Esophagus squamous epithelium (tissue), 5 donors: Measurements from ENCODE around the gene SYNDIG1L. TPM values are rescaled to one million over a fixed set of nuclear protein-coding genes. Genes with fewer than 3 reads are reported as not detected.
"Not testable (repeated sequence)": the region's sequence is repeated elsewhere in the genome, so short reads cannot be mapped to it uniquely, and the experiment has no call there.

Source experiments
- DNase-seq: peaks from one replicate; lab custom pipeline; 2025; lab: John Stamatoyannopoulos, UW
- H3K27ac ChIP-seq, 4 donors: fragments of 200-600 bp; sonication (generic); one replicate each; pipeline ENCODE4 v1.5.1; 2016 to 2019; ENCODE audit warnings: mild to moderate bottlenecking in 1 of 4
- H3K27me3 ChIP-seq, 4 donors: fragments of 200-600 bp; sonication (generic); 1 replicate in 3 of 4; 2 replicates in 1 of 4; pipeline versions ENCODE4 v1.5.1 to v1.6.0; 2017 to 2021; ENCODE audit warnings: antibody characterized with exemption in 1 of 4
- H3K36me3 ChIP-seq, 3 donors: fragments of 200-600 bp; sonication (generic); one replicate each; pipeline ENCODE4 v1.5.1; 2016 to 2019
- H3K4me1 ChIP-seq, 3 donors: fragments of 200-600 bp; sonication (generic); one replicate each; pipeline ENCODE4 v1.5.1; 2017 to 2019
- H3K4me3 ChIP-seq, 4 donors: fragments of 200-600 bp; sonication (generic); 1 replicate in 3 of 4; 2 replicates in 1 of 4; pipeline ENCODE4 v1.5.1; 2016 to 2019; ENCODE audit warnings: mild to moderate bottlenecking in 2 of 4, moderate library complexity in 1 of 4
- H3K9me3 ChIP-seq, 3 donors: fragments of 200-600 bp; sonication (generic); one replicate each; pipeline ENCODE4 v1.5.1; 2016 to 2019
- POLR2A ChIP-seq, 4 donors: fragments of 450-650 bp; IDR thresholded peaks; one replicate each; pipeline ENCODE4 v1.6.1; 2017; ENCODE audit warnings: antibody characterized with exemption in 4 of 4, mild to moderate bottlenecking in 4 of 4, moderate library complexity in 3 of 4
- WGBS, 2 donors: methylation state at CpG; one replicate each; pipeline ENCODE4 v1.1.5; 2018; 5-methylcytosine and 5-hydroxymethylcytosine counted together
- intact Hi-C: fragments of 100-400 bp; cut with DNase I; formaldehyde crosslinking; loops from one replicate; pipeline ENCODE4 v1.15.0; 2022
- total RNA-seq, 4 donors: library from RNA; depleted of rRNA; stranded (reverse); fragments of >200 nt; gene quantifications; one replicate each; pipeline ENCODE4 v1.1.0, GENCODE V29; 2016
- TF ChIP-seq, protein P1 (sequence below), 6 experiments: fragments of 450-650 bp in 4 of 6; fragments of 200-600 bp in 2 of 6; sonication (generic) in 2 of 6; IDR thresholded peaks; one replicate each; pipeline ENCODE4 v1.5.1; 2016 to 2019; ENCODE audit warnings: antibody characterized with exemption in 6 of 6, mild to moderate bottlenecking in 4 of 6, moderate library complexity in 4 of 6
- donor health status: DM: yes; HTN: yes; CAD: no.

The SYNDIG1L gene
- total RNA-seq, 4 donors from 2014 or later, result 0.19 TPM; not detected in 3

DNA sequence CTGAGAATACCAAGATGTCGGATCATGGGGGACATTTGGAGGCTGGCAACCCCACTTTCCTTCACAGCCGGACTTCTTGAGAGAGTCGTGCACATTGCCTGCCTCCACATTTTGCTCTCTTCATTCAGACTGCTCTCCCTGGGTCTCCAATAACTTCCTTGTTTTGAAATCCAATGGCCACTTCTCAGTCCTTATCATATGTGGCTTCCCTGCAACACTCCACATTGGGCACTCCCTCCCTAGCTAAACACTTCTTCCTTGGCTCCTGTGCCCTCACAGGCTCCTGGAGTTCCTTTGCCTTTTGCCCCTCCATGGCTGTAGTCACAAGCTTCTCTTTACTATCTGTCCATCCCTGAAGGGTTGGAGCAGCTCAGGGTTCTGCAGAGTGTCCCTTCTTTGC lies 37.0 kb upstream of the SYNDIG1L start:
- no peaks in the 10 kb centered on the region for H3K36me3 ChIP-seq
- no peak for TF ChIP-seq POLR2A (IDR thresholded peaks at IDR 0.05)
- TF ChIP-seq, protein P1, sequence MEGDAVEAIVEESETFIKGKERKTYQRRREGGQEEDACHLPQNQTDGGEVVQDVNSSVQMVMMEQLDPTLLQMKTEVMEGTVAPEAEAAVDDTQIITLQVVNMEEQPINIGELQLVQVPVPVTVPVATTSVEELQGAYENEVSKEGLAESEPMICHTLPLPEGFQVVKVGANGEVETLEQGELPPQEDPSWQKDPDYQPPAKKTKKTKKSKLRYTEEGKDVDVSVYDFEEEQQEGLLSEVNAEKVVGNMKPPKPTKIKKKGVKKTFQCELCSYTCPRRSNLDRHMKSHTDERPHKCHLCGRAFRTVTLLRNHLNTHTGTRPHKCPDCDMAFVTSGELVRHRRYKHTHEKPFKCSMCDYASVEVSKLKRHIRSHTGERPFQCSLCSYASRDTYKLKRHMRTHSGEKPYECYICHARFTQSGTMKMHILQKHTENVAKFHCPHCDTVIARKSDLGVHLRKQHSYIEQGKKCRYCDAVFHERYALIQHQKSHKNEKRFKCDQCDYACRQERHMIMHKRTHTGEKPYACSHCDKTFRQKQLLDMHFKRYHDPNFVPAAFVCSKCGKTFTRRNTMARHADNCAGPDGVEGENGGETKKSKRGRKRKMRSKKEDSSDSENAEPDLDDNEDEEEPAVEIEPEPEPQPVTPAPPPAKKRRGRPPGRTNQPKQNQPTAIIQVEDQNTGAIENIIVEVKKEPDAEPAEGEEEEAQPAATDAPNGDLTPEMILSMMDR (IDR thresholded peaks at IDR 0.05), result no peak
- no peak overlapping the region for H3K27ac ChIP-seq
- WGBS, 2 donors, result 83 to 100% methylated on average over 3 of the region's 3 CpGs
- no peaks in the 10 kb centered on the region for H3K27me3 ChIP-seq
- intact Hi-C loops, result no loop called here
- no peak overlapping the region for H3K4me3 ChIP-seq
- peaks cover 0 to 11% (median 0%) of the 10 kb centered on the region in 3 donors for H3K4me1 ChIP-seq
- no peak for DNase-seq
- H3K9me3 ChIP-seq, result no peaks in the 10 kb centered on the region

DNA sequence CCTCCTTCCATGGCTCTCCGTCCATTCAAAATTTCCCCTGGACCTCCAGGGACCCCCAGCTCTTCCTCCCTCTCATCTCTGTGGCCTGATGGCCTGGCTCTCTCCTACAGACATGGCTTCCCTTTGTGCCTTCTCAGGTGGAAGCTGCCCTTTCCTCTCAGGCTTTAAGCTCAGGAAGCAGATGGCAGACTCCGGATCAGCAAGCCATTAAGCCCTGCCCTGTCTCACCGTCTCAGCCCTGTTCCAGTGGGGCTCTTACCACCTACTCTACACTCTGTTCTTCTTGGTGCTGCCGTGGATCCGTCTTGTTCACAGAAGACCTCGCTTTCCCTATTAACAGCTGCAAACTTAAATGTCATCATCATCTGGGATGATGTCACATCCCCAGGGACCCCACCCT lies 34.0 kb upstream of the SYNDIG1L start:
- Histone ChIP-seq H3K36me3 (no peaks in the 10 kb centered on the region), H3K9me3 (no peaks in the 10 kb centered on the region), H3K27ac (no peak overlapping the region), H3K27me3 (no peaks in the 10 kb centered on the region), H3K4me3 (no peak overlapping the region), H3K4me1 (peaks cover 0 to 11% (median 0%) of the 10 kb centered on the region in 3 donors)
- DNase-seq, result no peak
- intact Hi-C loops, result no loop called here
- WGBS, 2 donors, result 72 to 94% methylated on average over 6 of the region's 6 CpGs
- TF ChIP-seq, protein P1 (IDR thresholded peaks at IDR 0.05), result no peak
- no peak for TF ChIP-seq POLR2A (IDR thresholded peaks at IDR 0.05)

DNA sequence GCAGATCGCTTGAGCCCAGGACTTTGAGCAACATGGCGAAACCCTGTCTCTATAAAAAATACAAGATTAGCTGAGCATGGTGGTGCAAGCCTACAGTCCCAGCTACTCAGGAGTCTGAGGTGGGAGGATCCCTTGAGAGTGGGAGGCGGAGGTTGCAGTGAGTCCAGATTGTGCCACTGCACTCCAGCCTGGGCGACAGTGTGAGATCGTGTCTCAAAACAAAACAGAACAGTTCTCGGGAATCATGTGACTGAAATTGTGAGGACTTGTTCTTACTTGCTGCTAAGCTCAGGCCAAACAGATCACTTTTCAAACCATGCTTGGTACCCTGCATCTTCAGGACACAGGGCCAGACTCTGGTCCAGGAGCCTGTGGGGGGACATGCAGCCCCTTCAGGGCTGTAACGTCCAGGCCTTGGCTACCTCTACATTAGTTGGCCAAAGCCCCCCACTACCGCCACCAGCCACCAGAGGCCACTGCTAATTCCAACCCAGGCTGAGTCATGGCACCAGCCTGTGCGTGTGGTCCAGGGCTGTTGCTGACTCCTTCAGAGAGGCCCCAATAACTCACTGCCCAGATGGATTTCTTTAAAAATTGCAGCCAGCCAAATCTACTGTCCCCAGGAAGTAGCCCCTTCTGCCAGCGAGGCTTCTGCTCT lies 33.4 kb upstream of the SYNDIG1L start:
- intact Hi-C loops, result no loop called here
- peaks cover 0 to 11% (median 0%) of the 10 kb centered on the region in 3 donors for H3K4me1 ChIP-seq
- TF ChIP-seq, protein P1 (IDR thresholded peaks at IDR 0.05), result peak in 5 of 6 experiments; percentile 18 to 58 (median 36)
- TF ChIP-seq POLR2A (IDR thresholded peaks at IDR 0.05), result no peak
- no peaks in the 10 kb centered on the region for H3K36me3 ChIP-seq
- DNase-seq, result no peak
- no peak overlapping the region for H3K27ac ChIP-seq
- WGBS, 2 donors, result 58 to 62% methylated on average over 5 to 6 of the region's 10 CpGs
- H3K9me3 ChIP-seq, result no peaks in the 10 kb centered on the region
- no peaks in the 10 kb centered on the region for H3K27me3 ChIP-seq
- H3K4me3 ChIP-seq, result no peak overlapping the region

DNA sequence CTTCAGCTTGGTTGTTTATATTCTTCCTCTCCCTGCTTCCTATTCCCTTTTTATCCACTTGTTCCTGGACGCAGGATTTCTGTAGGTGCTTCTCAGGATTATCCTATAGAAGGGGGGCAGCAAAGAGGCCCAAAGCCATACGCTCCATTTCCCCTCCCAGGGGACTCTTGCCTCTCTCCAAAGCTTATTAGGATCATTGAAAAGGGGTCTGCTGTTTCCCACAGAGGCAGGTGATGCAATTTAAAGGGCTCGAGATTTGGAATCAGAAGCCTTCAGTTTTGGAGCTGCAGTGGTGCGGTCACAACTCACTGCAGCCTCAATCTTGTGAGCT lies 31.5 kb upstream of the SYNDIG1L start:
- no peak for DNase-seq
- no peak overlapping the region for H3K4me3 ChIP-seq
- intact Hi-C loops, result no loop called here
- TF ChIP-seq POLR2A (IDR thresholded peaks at IDR 0.05), result no peak
- TF ChIP-seq, protein P1 (IDR thresholded peaks at IDR 0.05), result no peak
- no peaks in the 10 kb centered on the region for H3K27me3 ChIP-seq
- H3K36me3 ChIP-seq, result no peaks in the 10 kb centered on the region
- no peak overlapping the region for H3K27ac ChIP-seq
- peaks cover 0 to 11% (median 0%) of the 10 kb centered on the region in 3 donors for H3K4me1 ChIP-seq
- no peaks in the 10 kb centered on the region for H3K9me3 ChIP-seq
- 73 to 89% methylated on average over 4 of the region's 4 CpGs for WGBS, 2 donors

DNA sequence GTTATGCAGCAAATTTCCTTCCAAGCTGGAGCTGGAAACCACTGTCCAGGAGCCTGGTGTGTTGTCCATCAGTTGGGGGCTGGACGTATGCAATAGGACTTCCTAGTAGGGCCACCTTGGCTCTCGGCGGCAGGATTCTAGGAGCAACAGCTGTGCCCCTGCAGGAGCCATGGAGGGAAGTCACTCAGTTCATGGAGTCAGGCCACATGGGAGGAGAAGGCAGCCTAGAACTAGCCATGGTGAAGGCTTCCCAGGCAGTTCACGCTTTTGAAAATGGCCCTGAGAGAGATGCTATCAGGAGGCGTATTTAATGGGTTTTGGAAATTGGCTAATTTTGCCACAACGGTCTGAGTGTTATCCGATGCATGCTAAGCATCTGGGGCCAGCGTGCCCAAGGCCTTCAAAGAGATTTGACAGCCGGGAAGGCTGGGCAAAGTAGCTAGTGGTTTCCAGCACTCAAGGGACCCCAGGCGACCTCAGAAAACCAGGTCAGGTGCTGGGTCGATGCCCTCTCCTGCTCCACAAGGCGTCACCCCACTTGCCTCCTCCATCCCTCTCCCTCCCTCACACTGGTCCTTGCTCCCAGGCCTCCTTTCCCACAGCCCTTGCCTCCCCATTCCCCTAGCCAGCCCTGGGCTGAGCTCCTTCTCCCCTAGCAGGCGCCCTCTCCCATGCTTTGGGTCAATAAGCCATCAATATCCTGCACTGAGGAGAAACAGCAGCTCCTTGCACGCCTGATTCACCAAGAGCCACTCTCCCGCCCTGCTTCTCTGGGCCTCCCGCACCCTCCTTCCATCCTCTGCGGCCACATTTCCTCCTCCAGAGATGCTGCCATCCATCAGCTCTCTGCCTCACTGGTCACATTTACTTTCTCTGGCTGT lies 30.9 kb upstream of the SYNDIG1L start:
- Histone ChIP-seq H3K36me3 (no peaks in the 10 kb centered on the region), H3K27me3 (no peaks in the 10 kb centered on the region), H3K4me1 (peaks cover 0 to 11% (median 0%) of the 10 kb centered on the region in 3 donors), H3K9me3 (no peaks in the 10 kb centered on the region), H3K4me3 (no peak overlapping the region), H3K27ac (no peak overlapping the region)
- WGBS, 2 donors, result 76 to 83% methylated on average over 14 of the region's 17 CpGs
- DNase-seq, result no peak
- TF ChIP-seq, protein P1 (IDR thresholded peaks at IDR 0.05), result no peak
- no peak for TF ChIP-seq POLR2A (IDR thresholded peaks at IDR 0.05)
- intact Hi-C loops, result no loop called here

DNA sequence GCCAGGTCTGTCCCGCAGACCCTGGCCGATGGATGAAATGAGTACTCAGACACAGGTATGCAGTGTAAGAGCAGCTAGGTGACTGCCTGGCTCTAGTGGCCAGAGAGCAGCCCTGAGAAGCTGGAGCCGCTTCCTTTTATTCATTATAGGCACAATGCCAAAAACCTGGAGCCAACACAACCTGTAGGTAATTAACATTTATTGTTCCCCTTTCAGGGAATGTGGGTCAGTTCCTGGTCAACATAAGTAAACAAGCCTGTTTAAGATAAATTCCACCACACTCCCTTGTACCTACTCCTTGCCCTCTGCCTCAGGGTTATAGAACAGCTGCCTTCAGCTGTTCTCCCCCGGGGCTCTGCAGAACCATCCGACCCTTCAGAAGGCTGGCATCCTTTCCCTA lies 28.4 kb upstream of the SYNDIG1L start:
- 69 to 77% methylated on average over 4 to 5 of the region's 5 CpGs for WGBS, 2 donors
- H3K9me3 ChIP-seq, H3K4me3 ChIP-seq, H3K27me3 ChIP-seq, intact Hi-C loops, H3K4me1 ChIP-seq, H3K36me3 ChIP-seq, H3K27ac ChIP-seq, DNase-seq: not testable (repeated sequence)
